ENCODE measurements around the gene RAD51B.

DNA sequence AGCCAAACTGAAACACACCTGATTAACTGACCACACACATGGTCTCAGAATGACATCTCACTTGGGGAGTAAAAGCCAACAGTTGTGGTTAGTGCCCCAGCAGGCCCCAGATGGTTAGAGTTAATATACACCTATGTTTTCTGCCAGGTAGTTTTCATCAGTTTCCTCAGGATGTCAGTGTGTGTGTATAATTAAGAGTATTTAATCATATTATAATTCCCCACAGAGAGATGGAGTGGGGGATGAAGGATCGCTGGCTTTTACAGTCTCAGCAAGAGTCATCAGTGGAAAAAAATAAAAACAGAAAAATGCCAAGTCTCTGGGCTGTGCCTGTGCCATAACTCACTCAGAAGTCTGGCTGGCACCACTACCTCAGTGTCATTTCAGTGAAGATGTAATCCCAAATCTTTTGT, 560.8 kb downstream of the RAD51B start:
- TF ChIP-seq, protein P1, sequence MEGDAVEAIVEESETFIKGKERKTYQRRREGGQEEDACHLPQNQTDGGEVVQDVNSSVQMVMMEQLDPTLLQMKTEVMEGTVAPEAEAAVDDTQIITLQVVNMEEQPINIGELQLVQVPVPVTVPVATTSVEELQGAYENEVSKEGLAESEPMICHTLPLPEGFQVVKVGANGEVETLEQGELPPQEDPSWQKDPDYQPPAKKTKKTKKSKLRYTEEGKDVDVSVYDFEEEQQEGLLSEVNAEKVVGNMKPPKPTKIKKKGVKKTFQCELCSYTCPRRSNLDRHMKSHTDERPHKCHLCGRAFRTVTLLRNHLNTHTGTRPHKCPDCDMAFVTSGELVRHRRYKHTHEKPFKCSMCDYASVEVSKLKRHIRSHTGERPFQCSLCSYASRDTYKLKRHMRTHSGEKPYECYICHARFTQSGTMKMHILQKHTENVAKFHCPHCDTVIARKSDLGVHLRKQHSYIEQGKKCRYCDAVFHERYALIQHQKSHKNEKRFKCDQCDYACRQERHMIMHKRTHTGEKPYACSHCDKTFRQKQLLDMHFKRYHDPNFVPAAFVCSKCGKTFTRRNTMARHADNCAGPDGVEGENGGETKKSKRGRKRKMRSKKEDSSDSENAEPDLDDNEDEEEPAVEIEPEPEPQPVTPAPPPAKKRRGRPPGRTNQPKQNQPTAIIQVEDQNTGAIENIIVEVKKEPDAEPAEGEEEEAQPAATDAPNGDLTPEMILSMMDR (conservative IDR thresholded peaks at IDR 0.05) = no peak
- no peak for TF ChIP-seq ZFX (IDR thresholded peaks at IDR 0.05)

Data from C4-2B (cell line).